Measurements from ENCODE around the gene RCC2. TPM values are rescaled to one million over a fixed set of nuclear protein-coding genes. Genes with fewer than 3 reads are reported as not detected.

RCC2 gene
- total and polyA plus RNA-seq, 2 donors (not counting 3 experiments of a cell fraction or from before 2014, with no cell fraction given): 137 to 166 TPM

- Histone ChIP-seq H3K4me2 (ENCODE audit: insufficient read depth, low read length) (no peak within 1 kb of the TSS), H3K79me2 (ENCODE audit: control insufficient read depth, insufficient read depth, low read length) (no peaks in the 10 kb centered on the region), H3K4me3 (replicated peaks in 1 of 3; ENCODE audit: insufficient read depth in 1 of 3, low read depth in 1 of 3, low read length in 3 of 3) (no peak within 1 kb of the TSS), H2AFZ (ENCODE audit: low read depth, low read length) (no peak within 1 kb of the TSS), H3K9me1 (replicated peaks; ENCODE audit: control insufficient read depth, extremely low read depth, insufficient read depth, low read length) (no peaks in the 10 kb centered on the region), H3K27me3 (ENCODE audit: control insufficient read depth in 2 of 2, insufficient read depth in 2 of 2, low read length in 2 of 2) (no peaks in the 10 kb centered on the region), H3K9ac (replicated peaks; ENCODE audit: extremely low read depth, insufficient read depth, low read length) (no peak within 1 kb of the TSS), H3K27ac (ENCODE audit: insufficient read depth, low read depth, low read length) (no peak within 1 kb of the TSS), H3K4me1 (ENCODE audit: control insufficient read depth, extremely low read depth, insufficient read depth, low read length) (no peaks in the 10 kb centered on the region), H3K9me3 (replicated peaks; ENCODE audit: control insufficient read depth, insufficient read depth, low read length) (no peaks in the 10 kb centered on the region), H3K36me3 (ENCODE audit: control insufficient read depth in 2 of 2, extremely low read depth in 1 of 2, insufficient read depth in 2 of 2, low read length in 2 of 2) (no peaks in the 10 kb centered on the region), H4K20me1 (replicated peaks; ENCODE audit: control insufficient read depth, extremely low read depth, insufficient read depth, low read length) (no peaks in the 10 kb centered on the region)
- intact Hi-C loops (cut with micrococcal nuclease) (no loop called here), dilution Hi-C loops (cut with MboI; ENCODE audit: extremely low pct_ligation_motif_present, low sequenced_read_pairs) (no loop called here)
- ChIA-PET CTCF (no interaction called here), POLR2A (no interaction called here)
- BruUV-seq (replicated peaks): no TSS peak
- DNase-seq (ENCODE audit: low read depth, low spot score) (no peak), FAIRE-seq (no peak)
- TF ChIP-seq MAX (IDR thresholded peaks at IDR 0.05; ENCODE audit: insufficient read depth, insufficient read length) (no peak), GATA2 (IDR thresholded peaks at IDR 0.05; ENCODE audit: insufficient read depth, insufficient read length, low read depth, low read length) (no peak), EZH2 (IDR thresholded peaks at IDR 0.05; ENCODE audit: borderline replicate concordance, low read depth, low read length, severe bottlenecking) (no peak), POLR2A (IDR thresholded peaks at IDR 0.05; ENCODE audit: low read depth, low read length) (no peak), FOS (IDR thresholded peaks at IDR 0.05; ENCODE audit: borderline replicate concordance, insufficient read depth, low read length) (no peak)
These were observed 67.6 kb downstream of the RCC2 start, which contains the start of gene PADI6 for GRCh38 chr1:17371896-17372295. PADI6 (plus strand) TSS chr1:17372196; CDS start chr1:17372246, 50 bp downstream.

GRCh38 chr1:17370618-17371017, 68.9 kb downstream of the RCC2 start:
- H3K4me1 ChIP-seq (ENCODE audit: control insufficient read depth, extremely low read depth, insufficient read depth, low read length): no peaks in the 10 kb centered on the region
- no peaks in the 10 kb centered on the region for H3K79me2 ChIP-seq (ENCODE audit: control insufficient read depth, insufficient read depth, low read length)
- intact Hi-C loops (cut with micrococcal nuclease) (no loop called here), dilution Hi-C loops (cut with MboI; ENCODE audit: extremely low pct_ligation_motif_present, low sequenced_read_pairs) (no loop called here)
- ChIA-PET CTCF (interaction anchor here (0.7 kb wide), 1 partner anchor 23 kb away, joined by 3 read pairs; no protein-coding TSS in a partner anchor), POLR2A (no interaction called here)
- H3K27ac ChIP-seq (ENCODE audit: insufficient read depth, low read depth, low read length): no peak overlapping the region
- FAIRE-seq (no peak), DNase-seq (ENCODE audit: low read depth, low spot score) (no peak)
- no peak overlapping the region for H2AFZ ChIP-seq (ENCODE audit: low read depth, low read length)
- H3K9me1 ChIP-seq (replicated peaks; ENCODE audit: control insufficient read depth, extremely low read depth, insufficient read depth, low read length): no peaks in the 10 kb centered on the region
- H3K36me3 ChIP-seq (ENCODE audit: control insufficient read depth in 2 of 2, extremely low read depth in 1 of 2, insufficient read depth in 2 of 2, low read length in 2 of 2): no peaks in the 10 kb centered on the region
- H3K9me3 ChIP-seq (replicated peaks; ENCODE audit: control insufficient read depth, insufficient read depth, low read length): no peaks in the 10 kb centered on the region
- H3K9ac ChIP-seq (replicated peaks; ENCODE audit: extremely low read depth, insufficient read depth, low read length): no peak overlapping the region
- H3K4me2 ChIP-seq (ENCODE audit: insufficient read depth, low read length): no peak overlapping the region
- BruUV-seq (replicated peaks): no TSS peak
- no peaks in the 10 kb centered on the region for H4K20me1 ChIP-seq (replicated peaks; ENCODE audit: control insufficient read depth, extremely low read depth, insufficient read depth, low read length)
- TF ChIP-seq EZH2 (IDR thresholded peaks at IDR 0.05; ENCODE audit: borderline replicate concordance, low read depth, low read length, severe bottlenecking) (no peak), MAX (IDR thresholded peaks at IDR 0.05; ENCODE audit: insufficient read depth, insufficient read length) (no peak), FOS (IDR thresholded peaks at IDR 0.05; ENCODE audit: borderline replicate concordance, insufficient read depth, low read length) (no peak), CTCF (IDR thresholded peaks at IDR 0.05; ENCODE audit: extremely low read depth in 1 of 2, insufficient read depth in 1 of 2, low read depth in 1 of 2, low read length in 2 of 2) (no peak), MYC (IDR thresholded peaks at IDR 0.05; ENCODE audit: low read depth, low read length) (no peak), POLR2A (IDR thresholded peaks at IDR 0.05; ENCODE audit: low read depth, low read length) (no peak)
- H3K27me3 ChIP-seq (ENCODE audit: control insufficient read depth in 2 of 2, insufficient read depth in 2 of 2, low read length in 2 of 2): no peaks in the 10 kb centered on the region
- no peak overlapping the region for H3K4me3 ChIP-seq (replicated peaks in 1 of 3; ENCODE audit: insufficient read depth in 1 of 3, low read depth in 1 of 3, low read length in 3 of 3)
